OCI-LY3 (cell line): Measurements from ENCODE around the gene SLC39A12.

Source experiments
- EZH2phosphoT487 ChIP-seq: fragments of 200-600 bp; shearing (Covaris generic); IDR thresholded peaks from 2 replicates; pipeline ENCODE4 v1.6.1; 2018; ENCODE audit warnings: antibody characterized with exemption, mixed run types, low read depth
- TF ChIP-seq, protein P1 (sequence below): fragments of 200-600, 300-600 bp; sonication (generic); IDR thresholded peaks from 2 replicates; pipeline ENCODE4 v1.5.1; 2014; ENCODE audit warnings: antibody characterized with exemption, low read length, low read depth

DNA sequence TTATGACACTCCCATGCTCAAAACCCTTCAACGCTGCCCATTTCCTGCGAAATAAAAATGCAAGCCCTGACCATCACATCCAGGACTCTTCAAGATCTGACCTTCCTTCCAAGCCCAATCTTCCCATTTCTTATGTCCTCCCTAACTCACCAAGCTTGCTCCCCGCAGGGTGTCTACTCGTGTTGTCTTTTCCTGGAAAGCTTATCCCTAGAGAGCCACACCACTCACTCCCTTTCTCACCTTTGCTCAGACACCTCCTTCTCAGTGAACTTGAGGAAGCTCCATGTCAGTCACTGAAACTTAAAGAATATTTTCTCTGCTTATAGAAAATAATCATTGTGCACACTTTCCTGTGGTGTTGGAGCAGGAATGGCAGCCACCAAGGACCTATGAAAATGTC, 134.1 kb downstream of the SLC39A12 start:
- TF ChIP-seq, protein P1, sequence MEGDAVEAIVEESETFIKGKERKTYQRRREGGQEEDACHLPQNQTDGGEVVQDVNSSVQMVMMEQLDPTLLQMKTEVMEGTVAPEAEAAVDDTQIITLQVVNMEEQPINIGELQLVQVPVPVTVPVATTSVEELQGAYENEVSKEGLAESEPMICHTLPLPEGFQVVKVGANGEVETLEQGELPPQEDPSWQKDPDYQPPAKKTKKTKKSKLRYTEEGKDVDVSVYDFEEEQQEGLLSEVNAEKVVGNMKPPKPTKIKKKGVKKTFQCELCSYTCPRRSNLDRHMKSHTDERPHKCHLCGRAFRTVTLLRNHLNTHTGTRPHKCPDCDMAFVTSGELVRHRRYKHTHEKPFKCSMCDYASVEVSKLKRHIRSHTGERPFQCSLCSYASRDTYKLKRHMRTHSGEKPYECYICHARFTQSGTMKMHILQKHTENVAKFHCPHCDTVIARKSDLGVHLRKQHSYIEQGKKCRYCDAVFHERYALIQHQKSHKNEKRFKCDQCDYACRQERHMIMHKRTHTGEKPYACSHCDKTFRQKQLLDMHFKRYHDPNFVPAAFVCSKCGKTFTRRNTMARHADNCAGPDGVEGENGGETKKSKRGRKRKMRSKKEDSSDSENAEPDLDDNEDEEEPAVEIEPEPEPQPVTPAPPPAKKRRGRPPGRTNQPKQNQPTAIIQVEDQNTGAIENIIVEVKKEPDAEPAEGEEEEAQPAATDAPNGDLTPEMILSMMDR = no peak
- TF ChIP-seq EZH2phosphoT487 = no peak
